GM19351 (cell line): ENCODE data around the gene CD70.
"Not testable (repeated sequence)": the region's sequence is repeated elsewhere in the genome, so short reads cannot be mapped to it uniquely, and the experiment has no call there.

Experiments
- ATAC-seq: cut with Tn5 transposase; IDR thresholded peaks from one replicate; pipeline ENCODE4 v1.9.1; 2021; ENCODE audit warnings: mild to moderate bottlenecking, moderate library complexity; ENCODE audit not compliant: unreplicated experiment

The CD70 gene

DNA sequence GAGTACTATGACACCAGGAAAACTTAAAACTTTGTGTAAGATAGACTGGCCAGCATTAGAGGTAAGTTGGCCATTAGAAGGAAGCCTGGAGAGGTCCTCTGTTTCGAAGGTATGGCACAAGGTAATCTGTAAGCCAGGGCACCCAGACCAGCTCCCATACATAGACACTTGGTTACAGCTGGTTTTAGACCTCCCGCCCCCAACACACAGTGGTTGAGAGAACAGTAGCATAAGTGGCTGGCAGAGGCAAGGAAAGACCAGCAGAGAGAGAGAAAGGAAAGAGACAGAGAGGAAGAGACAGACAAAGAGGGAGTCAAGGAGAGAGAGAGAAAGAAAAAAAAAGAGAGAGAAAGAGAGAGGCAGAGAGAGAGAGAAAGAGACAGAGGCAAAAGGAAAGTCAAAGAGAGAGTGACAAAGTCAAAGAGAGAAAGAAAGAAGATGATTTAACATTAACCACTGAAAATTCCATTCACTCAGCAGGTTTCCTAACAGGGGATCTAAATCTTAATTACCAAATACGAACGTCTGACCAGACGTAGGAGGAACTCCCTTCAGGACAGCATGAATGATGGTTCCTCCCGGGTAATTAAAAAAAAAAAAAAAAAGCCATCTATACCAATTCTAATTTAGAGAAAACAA lies 7.4 kb upstream of the CD70 start:
- not testable (repeated sequence) for ATAC-seq

DNA sequence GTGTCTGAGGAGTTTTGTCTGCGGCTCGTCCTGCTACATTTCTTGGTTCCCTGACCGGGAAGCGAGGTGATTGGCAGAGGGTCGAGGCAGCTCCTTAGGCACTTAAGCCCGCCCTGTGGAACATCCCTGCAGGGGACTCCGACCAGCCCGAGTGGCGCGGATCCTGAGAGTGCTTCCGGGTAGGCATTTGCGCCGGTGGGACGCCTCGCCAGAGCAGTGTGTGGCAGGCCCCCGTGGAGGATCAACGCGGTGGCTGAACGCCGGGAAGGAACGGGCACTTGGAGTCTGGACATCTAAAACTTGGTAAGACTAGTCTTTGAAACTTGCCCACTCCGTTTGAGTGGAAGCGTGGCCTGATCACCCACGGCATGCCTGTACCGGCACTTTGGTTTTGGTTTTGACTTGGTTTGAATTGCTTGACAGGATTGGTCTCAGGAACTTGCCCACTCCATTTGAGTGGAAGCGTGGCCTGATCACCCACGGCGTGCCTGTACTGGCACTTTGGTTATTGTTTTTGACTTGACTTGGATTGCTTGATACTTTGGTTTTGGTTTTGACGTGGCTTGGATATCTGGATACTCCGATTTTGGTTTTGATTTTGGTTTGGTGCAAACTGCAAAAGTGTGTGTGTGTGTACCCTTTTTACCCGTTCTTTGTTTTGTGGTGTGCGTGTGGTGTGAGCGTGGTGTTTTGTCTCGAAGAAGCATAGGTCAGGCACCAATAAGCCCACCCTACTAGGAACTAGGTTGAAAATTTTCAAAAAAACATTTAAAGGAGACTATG lies 6.7 kb upstream of the CD70 start:
- not testable (repeated sequence) for ATAC-seq

GRCh38 chr19:6596621-6597020 lies 5.7 kb upstream of the CD70 start:
- no peak for ATAC-seq

- ATAC-seq, result no peak
Observed at GRCh38 chr19:6593651-6594416, 2.9 kb upstream of the CD70 start.

- no peak for ATAC-seq
Observed at GRCh38 chr19:6590258-6590826, 608 bp downstream of the CD70 start.

DNA sequence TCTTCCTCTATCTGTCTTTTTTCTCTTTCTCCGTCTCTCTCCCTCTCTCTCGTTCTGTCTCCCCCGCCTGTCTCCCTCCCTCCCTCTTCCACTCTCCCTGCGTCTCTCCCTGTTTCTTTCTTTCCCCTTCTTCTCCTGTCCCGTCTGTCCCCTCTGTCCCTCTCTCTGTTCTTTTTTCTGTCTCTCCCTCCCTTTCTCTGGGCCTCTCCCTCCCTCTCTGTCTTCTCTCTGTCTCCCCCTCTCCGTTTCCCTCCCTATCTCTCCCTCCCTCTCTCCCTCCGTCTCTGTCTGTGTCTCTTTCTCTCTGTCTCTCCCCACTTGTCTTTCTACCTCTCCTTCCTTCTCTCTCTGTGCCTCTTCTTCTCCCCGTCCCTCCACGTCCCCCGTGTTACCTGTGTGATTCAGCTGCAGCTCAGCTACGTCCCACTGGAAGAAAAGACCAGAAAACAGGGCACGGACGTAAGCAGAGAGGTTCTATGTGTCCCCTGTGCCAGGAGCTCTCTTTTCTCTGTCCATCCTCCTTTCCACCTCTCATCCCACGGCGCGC lies 1.2 kb downstream of the CD70 start:
- no peak for ATAC-seq

DNA sequence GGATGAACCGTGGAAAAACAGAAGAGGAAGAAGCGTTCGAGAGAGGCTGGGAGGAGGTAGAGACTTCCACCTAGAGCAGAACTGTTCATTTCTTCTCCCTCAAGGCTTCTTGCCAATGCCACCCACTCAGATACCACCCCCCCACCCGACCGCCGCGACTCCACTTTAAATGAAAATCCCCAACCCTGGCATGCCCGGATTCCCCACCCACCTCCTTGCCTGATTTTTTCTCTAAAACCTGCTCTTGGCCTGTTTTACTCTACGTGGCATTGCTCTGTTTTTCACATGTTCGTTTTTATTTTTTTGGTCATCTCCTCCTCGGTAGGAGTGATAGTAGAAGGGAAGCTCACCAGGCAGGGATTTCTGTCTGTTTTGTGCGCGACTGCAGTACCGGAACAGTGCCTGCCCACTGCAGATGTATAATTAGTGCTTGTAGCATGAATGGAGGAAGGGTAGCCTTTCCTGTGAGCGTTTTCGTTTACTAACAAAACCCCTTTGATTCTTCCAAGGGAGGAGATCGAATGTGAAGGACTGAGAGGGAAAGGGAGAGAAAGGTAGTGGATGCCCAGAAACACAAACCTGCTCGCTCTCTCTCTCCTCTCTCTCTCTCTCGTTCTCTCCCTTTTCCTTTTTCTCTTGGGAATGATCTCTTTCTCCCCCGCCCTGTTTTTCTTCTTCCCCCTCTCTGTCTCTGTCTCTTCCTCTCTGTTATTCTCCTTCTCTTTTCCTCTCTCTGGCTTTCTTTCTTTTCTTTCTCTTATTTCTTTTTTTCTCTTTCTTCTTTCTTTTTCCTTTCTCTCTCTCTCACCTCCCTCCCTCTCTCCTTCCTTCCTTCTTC lies 2.2 kb downstream of the CD70 start:
- ATAC-seq, result no peak

GRCh38 chr19:6587998-6588507 lies 2.9 kb downstream of the CD70 start:
- no peak for ATAC-seq

DNA sequence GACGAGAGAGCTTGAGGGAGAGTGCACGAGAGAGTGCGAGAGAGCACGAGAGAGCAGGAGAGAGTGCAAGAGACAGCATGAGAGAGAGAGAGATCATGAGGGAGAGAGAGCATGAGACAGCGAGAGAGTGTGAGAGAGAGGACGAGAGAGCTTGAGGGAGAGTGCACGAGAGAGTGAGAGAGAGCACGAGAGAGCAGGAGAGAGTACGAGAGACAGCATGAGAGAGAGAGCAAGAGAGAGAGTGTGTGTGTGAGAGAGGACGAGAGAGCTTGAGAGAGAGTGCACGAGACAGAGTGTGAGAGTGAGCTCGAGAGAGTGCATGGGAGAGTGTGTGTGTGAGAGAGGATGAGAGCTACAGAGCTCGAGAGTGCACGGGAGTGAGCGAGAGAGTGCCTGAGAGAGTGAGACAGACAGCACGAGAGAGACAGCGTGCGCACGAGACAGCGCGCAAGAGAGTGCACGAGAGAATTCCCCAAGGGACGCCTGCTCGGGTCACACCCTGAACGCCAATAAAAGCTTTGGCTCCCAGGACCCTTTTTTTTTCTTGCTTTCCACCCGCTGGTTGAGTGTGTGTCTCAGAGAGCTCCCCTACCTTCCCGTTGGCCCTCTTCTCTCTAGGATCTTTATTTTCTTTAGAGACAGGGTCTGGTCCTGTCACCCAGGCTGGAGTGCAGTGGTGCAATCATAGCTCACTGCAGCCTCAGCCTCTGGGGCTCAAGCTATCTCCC lies 3.7 kb downstream of the CD70 start:
- ATAC-seq, result no peak

DNA sequence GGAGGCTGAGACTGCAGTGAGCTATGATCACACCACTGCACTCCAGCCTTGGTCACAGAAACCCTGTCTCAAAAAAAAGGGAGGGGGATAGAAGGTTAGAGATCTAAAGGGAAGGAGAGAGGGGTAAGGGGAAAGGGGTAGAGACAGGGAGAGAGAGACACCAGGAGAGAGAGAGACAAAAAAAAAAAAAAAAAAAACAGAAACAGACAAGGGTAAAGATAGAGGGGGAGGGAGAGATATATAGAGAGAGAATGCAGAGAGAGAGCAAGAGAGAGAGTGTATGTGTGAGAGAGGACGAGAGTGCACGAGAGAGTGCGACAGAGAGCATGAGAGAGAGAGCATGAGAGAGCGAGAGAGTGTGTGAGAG lies 4.2 kb downstream of the CD70 start:
- ATAC-seq, result no peak

DNA sequence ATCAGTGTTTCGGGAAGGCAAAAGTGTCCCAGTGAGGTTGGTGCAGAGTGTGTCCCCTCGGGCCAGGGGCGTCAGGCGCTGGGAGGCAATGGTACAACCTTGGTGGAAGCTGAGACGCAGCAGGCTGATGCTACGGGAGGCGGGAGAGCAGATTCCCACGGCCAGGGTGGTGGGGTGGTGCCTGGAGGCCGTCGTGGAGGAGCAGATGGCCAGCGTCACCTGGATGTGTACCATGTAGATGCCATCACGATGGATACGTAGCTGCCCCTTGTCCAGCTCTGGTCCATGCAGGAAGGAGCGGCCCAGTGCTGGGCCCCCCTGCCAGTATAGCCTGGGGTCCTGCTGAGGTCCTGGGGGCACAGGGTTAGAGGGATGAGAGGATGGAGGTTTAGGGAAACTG lies 4.9 kb downstream of the CD70 start:
- no peak for ATAC-seq

DNA sequence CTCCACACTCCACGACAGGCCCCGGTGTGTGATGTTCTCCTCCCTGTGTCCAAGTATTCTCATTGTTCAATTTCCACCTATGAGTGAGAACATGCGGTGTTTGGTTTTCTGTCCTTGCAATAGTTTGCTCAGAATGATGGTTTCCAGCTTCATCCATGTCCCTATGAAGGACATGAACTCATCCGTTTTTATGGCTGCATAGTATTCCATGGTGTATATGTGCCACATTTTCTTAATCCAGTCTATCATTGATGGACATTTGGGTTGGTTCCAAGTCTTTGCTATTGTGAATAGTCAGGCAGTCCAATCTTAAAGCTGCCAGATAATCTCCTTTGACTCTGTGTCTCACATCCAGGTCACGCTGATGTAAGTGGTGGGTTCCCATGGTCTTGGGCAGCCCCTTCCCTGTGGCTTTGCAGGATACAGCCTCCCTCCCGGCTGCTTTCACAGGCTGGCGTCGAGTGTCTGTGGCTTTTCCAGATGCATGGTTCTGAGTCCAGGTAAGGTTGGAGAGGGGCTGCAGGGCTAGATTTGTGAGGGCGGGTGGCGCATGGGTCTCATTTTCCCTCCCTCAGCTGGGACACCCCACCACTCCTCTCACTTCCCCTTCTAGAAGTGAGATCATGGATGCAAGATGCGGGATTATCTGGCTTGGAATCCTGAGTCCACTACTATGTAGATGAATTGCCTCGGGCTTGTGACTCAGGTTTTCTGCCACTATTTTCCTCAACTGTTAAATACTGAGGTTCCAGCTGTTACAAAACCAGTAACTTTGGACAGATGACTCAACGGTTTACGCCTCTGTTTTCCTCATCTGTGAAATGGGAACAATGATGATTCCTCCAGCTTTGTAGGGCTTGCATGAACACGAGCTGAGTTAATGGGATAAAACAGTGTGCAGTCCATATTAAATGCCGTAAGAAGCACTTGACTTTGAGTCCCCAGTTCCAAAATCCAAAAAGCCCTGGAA lies 8.2 kb downstream of the CD70 start:
- not testable (repeated sequence) for ATAC-seq

DNA sequence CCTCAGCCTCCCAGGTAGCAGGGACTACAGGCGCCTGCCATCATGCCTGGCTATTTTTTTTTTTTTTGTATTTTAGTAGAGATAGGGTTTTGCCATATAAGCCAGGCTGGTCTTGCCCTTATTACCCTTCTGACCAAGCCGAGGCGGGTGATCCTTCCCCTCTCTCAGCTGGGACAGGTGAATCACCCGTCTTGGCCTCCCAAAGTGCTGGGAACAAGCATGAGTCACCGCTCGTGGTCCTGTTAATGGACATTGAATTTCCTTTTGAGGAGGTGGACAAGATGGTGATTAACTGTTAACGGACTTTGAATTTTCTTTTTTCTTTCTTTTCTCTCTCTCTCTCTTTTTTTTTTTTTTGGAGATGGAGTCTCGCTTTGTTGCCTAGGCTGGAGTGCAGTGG lies 10.6 kb downstream of the CD70 start:
- ATAC-seq, result no peak

- no peak for ATAC-seq
Observed at GRCh38 chr19:6579450-6580178, 11.3 kb downstream of the CD70 start.

- peak; percentile 82 for ATAC-seq
Observed at GRCh38 chr19:6577476-6578125, 13.3 kb downstream of the CD70 start.

DNA sequence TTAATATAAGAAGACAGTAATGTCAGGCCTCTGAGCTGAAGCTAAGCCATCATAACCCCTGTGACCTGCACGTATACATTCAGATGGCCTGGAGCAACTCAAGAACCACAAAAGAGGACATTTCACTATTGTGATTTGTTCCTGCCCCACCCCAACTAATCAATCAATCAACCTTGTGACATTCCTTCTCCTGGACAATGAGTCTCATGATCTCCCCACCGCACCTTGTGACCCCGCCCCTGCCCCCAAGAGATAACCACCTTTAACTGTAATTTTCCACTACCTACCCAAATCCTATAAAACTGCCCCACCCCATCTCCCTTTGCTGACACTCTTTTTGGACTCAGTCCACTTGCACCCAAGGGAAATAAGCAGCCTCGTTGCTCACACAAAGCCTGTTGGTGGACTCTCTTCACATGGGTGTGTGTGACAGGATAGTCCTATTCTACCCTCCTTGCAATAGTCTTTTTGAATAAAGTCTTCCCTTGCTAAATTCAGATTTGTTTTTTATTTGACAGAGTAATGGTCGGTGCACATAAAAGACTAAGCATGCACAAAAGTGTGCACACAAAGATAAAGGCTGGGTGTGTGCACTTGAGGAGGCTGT lies 14.0 kb downstream of the CD70 start:
- no peak for ATAC-seq

- no peak for ATAC-seq
Observed at GRCh38 chr19:6573350-6573749, 17.6 kb downstream of the CD70 start.
